ENCODE data around the gene ZNF512.
A peak's percentile ranks its signal among the peaks of the same experiment; 100 is the strongest.
"Not testable (repeated sequence)": the region's sequence is repeated elsewhere in the genome, so short reads cannot be mapped to it uniquely, and the experiment has no call there.

The ZNF512 gene

GRCh38 chr2:27583390-27583915, 611 bp downstream of the ZNF512 start:
- no peak for DNase-seq

- no peak for DNase-seq
These were observed 1.8 kb downstream of the ZNF512 start for GRCh38 chr2:27584597-27584996.

GRCh38 chr2:27587025-27587424, 4.2 kb downstream of the ZNF512 start:
- DNase-seq: no peak

- no peak for DNase-seq
These were observed 5.5 kb downstream of the ZNF512 start for GRCh38 chr2:27588308-27588707.

GRCh38 chr2:27591745-27592144, 8.9 kb downstream of the ZNF512 start:
- no peak for DNase-seq

GRCh38 chr2:27593240-27593639, 10.4 kb downstream of the ZNF512 start:
- DNase-seq: no peak

GRCh38 chr2:27594020-27594703, 11.3 kb downstream of the ZNF512 start:
- DNase-seq: not testable (repeated sequence)

GRCh38 chr2:27595412-27595811, 12.6 kb downstream of the ZNF512 start:
- DNase-seq: not testable (repeated sequence)

- no peak for DNase-seq
These were observed 13.8 kb downstream of the ZNF512 start for GRCh38 chr2:27596627-27597026.

GRCh38 chr2:27606611-27607010, 23.8 kb downstream of the ZNF512 start:
- no peak for DNase-seq

- DNase-seq: no peak
These were observed 31.1 kb downstream of the ZNF512 start for GRCh38 chr2:27613985-27614384.

GRCh38 chr2:27615316-27615715, 32.5 kb downstream of the ZNF512 start:
- DNase-seq: no peak

GRCh38 chr2:27621524-27621923, 38.7 kb downstream of the ZNF512 start:
- DNase-seq: no peak

GRCh38 chr2:27622921-27623384, 40.1 kb downstream of the ZNF512 start:
- no peak for DNase-seq

- no peak for DNase-seq
These were observed 42.1 kb downstream of the ZNF512 start for GRCh38 chr2:27624943-27625342.

GRCh38 chr2:27626323-27626722, 43.5 kb downstream of the ZNF512 start:
- DNase-seq: not testable (repeated sequence)

GRCh38 chr2:27626921-27627320, 44.1 kb downstream of the ZNF512 start:
- DNase-seq: not testable (repeated sequence)

GRCh38 chr2:27627963-27628766, 45.3 kb downstream of the ZNF512 start:
- DNase-seq: no peak

- peak; percentile 21 for DNase-seq
These were observed 46.2 kb downstream of the ZNF512 start, which contains the start of the genes CCDC121 and GPN1 for GRCh38 chr2:27628767-27629709. TSS of gene CCDC121 (minus strand) at chr2:27629012. CDS start at chr2:27627799, 1,213 bp downstream. TSS of gene GPN1 (plus strand) at chr2:27629050. CDS start at chr2:27629059, 9 bp downstream.

- not testable (repeated sequence) for DNase-seq
These were observed 47.4 kb downstream of the ZNF512 start for GRCh38 chr2:27630257-27630656.

- DNase-seq: no peak
These were observed 51.4 kb downstream of the ZNF512 start for GRCh38 chr2:27634291-27634690.

- no peak for DNase-seq
These were observed 53.9 kb downstream of the ZNF512 start for GRCh38 chr2:27636766-27637165.
